Lower leg skin (tissue), 3 donors: ENCODE results near the gene RNF186.

ENCODE experiments used
- CTCF ChIP-seq, 3 donors: fragments of 450-650 bp; IDR thresholded peaks; one replicate each; pipeline ENCODE4 v1.5.1; 2016; ENCODE audit warnings: antibody characterized with exemption in 3 of 3, mild to moderate bottlenecking in 3 of 3, moderate library complexity in 2 of 3
- POLR2A ChIP-seq, 2 donors: fragments of 450-650 bp; IDR thresholded peaks; one replicate each; pipeline ENCODE4 v1.6.1; 2016 to 2017; ENCODE audit warnings: antibody characterized with exemption in 2 of 2, mild to moderate bottlenecking in 1 of 2, moderate library complexity in 1 of 2

- TF ChIP-seq CTCF (IDR thresholded peaks at IDR 0.05) (no peak), POLR2A (IDR thresholded peaks at IDR 0.05) (no peak)
Observed at GRCh38 chr1:19772053-19772452, 43.0 kb downstream of the RNF186 start.
